Fibroblast of pulmonary artery (primary cell): Measurements from ENCODE around the gene BBX.
A peak's percentile ranks its signal among the peaks of the same experiment; 100 is the strongest.

Experiments used
- DNase-seq: peaks from one replicate; pipeline ENCODE4 v3.0.0-alpha.2; 2010; ENCODE audit warnings: low read depth
- H3K4me3 ChIP-seq: replicated peaks from 2 replicates; pipeline ENCODE4 v1.5.1; 2011; ENCODE audit warnings: low read depth, mild to moderate bottlenecking, control low read depth, low read length, moderate library complexity
- TF ChIP-seq, protein P1 (sequence below): IDR thresholded peaks from 2 replicates; pipeline ENCODE4 v1.5.1; 2011; ENCODE audit warnings: mild to moderate bottlenecking, control low read depth, low read length, inconsistent platforms; ENCODE audit errors: missing control alignments

The BBX gene

DNA sequence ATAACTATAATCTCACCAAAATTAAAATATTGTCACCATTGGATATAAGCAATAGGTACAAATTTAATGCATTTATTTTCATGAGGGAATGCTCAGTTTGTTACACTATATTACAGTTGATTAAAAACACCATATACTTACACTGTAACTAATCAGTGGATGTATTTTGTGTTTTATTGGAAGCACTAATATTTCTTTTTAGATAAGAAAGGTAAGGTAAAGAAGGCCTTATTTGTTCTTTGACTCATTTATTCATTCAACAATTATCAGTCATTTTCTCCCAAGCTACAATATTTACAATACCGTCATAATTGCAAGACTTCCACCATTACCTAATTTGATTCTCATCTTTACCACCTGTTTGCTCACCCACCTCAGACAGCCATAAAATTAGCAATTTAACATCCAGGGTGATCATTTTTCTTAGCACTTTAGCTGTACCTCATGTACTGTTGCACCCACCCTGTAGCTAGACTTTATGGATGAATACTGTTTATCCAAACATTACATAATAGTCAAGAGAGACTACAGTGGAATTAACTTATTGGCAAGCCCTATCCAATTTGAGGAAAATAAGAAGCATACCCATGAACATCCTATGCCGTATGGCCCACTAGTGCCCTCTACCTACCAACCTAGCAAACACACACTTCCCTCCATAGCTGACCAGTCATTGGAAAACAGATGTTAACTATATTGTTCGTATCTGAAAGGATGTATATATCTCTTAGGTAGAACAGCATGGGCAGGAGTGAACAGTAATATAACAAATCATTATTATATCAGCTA is 229.6 kb downstream of the BBX start:
- H3K4me3 ChIP-seq, result no peak overlapping the region
- peak; percentile 52 for DNase-seq
- TF ChIP-seq, protein P1, sequence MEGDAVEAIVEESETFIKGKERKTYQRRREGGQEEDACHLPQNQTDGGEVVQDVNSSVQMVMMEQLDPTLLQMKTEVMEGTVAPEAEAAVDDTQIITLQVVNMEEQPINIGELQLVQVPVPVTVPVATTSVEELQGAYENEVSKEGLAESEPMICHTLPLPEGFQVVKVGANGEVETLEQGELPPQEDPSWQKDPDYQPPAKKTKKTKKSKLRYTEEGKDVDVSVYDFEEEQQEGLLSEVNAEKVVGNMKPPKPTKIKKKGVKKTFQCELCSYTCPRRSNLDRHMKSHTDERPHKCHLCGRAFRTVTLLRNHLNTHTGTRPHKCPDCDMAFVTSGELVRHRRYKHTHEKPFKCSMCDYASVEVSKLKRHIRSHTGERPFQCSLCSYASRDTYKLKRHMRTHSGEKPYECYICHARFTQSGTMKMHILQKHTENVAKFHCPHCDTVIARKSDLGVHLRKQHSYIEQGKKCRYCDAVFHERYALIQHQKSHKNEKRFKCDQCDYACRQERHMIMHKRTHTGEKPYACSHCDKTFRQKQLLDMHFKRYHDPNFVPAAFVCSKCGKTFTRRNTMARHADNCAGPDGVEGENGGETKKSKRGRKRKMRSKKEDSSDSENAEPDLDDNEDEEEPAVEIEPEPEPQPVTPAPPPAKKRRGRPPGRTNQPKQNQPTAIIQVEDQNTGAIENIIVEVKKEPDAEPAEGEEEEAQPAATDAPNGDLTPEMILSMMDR, result peak; percentile 63

DNA sequence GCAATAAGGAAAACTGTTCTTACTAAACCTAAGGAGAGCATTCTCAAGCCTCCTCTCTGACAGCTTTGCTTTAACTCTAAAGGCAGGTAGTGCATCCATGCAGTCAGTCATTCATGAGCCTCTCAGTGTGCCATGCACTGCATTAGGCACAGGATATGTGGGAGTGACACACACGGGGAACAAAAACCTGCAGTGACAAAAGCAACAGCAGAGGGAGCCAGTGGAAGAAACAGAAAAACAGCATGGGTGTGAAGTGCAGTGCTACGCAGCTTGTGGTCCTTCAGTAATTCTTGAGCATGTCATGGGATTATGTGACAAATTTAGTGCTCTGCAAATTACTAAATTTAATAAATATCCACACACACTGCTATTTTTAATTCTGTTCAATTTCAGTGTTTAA is 230.7 kb downstream of the BBX start:
- no peak overlapping the region for H3K4me3 ChIP-seq
- peak; percentile 58 for DNase-seq
- TF ChIP-seq, protein P1, result peak; percentile 66

DNA sequence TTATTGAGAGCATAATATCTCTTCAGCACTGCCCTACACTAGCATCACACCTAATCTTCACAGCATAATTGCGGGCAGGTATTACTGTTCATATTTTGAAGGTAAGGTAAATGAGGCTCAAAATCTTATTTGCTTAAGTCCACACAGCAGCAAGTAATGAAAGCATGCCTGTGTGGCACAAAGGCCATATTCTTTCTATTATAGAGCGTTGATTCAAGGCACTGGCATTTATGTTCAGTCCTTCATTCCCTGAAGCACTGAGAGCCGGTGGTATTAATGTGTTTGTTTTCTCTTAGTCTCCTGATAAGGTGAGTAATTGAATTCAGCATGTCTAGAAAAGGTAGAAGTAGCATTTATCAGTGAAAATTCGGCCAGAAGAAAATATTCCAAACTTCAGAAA is 231.2 kb downstream of the BBX start:
- DNase-seq, result no peak
- TF ChIP-seq, protein P1, result no peak
- H3K4me3 ChIP-seq, result no peak overlapping the region

DNA sequence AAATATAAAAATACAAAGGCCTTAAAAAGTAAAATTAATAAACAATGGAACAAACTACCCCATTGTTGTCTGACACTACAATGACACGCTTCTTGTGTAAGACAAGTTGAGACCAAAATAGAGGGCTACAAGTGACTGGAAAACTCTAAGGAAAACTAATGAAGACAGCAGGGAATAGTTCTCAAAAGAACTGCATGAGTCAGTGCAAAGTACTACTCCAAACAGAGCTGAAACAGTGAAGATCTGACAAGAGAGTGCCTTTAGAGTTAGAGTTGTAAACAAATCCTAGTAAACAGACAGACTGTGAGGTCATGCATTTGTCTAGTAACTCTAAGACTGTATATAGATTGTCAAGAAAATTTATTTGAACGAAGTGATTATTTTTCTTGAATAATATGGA is 233.9 kb downstream of the BBX start:
- no peak for DNase-seq
- TF ChIP-seq, protein P1, result no peak
- no peak overlapping the region for H3K4me3 ChIP-seq

DNA sequence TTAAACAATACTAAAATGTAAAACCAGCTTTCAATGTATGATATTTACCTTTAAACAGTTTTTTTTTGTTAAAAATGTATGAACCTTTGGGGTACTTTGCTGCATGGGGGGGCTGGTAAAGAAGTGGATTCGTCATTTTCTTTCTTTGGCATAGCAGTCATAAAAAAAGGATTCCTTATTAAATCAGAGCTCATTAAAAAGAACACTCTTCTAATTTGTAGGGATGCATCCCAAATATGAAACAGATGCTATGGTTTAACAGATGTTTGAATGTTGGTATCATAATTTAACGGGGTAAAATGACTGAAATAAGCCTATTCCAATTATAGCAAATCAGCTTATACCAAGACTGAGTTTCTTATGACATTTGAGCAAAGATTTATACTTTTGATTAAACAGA is 234.4 kb downstream of the BBX start:
- TF ChIP-seq, protein P1, result no peak

DNA sequence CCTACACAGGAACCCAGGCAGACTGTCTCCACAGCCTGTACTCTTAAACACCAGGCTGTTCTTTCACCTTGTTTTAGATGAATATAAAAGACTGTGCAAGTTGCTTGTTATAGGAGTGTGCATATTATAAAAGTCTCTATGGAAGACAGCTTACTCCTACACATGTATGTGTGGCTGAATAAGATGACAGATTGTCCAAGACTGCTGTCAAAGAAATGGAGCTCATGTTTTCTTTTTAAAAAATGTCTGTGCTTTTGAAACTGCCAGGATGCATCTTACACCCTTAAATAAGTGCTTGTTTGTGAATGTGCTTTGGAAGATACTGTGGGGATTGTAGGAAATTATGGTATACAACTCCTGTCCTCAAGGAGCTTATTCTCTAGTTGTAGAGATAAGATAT is 237.4 kb downstream of the BBX start:
- TF ChIP-seq, protein P1, result no peak
- no peak overlapping the region for H3K4me3 ChIP-seq
- no peak for DNase-seq

More for the DNA sequence above, 234.4 kb downstream of the BBX start:
- no peak overlapping the region for H3K4me3 ChIP-seq
- DNase-seq, result no peak

DNA sequence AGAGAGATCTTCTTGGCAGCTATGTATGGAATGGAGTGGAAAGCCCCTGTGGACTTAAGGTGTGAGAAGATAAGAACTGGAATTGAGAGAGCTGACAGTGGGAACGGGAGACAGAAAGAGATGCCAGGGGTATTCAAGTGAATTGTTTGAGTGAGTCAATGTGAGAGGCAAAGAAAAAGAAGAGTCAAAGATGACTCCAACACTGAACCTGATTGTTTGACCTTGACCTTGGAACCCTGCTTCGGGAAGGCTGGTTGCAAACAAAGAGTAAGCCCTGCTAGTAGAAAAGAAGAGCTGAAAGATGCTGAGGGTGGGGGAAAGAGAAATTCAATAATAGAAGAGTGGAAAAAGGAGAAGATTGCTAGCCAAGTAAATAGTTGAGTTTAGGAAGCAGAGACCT is 238.6 kb downstream of the BBX start:
- H3K4me3 ChIP-seq, result no peak overlapping the region
- DNase-seq, result no peak
- TF ChIP-seq, protein P1, result no peak
